ENCODE results near the gene IFNA5. TPM values are rescaled to one million over a fixed set of nuclear protein-coding genes. Genes with fewer than 3 reads are reported as not detected.

The IFNA5 gene
- total and polyA plus RNA-seq, 2 experiments from 2014 or later: not detected

DNA sequence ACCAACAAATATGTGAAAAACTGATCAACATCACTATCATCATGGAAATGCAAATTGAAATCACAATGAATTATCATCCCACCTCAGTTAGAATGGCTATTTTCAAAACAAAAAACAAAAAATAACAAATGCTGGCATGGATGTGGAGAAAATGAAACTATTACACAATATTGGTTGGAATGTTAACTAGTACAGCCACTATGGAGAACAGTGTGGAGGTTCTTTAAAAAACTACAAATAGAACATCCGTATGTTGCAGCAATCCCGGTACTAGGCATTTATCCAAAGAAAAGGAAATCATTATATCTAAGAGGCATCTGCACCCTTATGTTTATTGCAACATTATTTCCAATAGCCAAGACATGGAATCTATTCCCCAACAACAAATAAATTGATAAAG lies 9.0 kb upstream of the IFNA5 start:
- TF ChIP-seq, protein P1, sequence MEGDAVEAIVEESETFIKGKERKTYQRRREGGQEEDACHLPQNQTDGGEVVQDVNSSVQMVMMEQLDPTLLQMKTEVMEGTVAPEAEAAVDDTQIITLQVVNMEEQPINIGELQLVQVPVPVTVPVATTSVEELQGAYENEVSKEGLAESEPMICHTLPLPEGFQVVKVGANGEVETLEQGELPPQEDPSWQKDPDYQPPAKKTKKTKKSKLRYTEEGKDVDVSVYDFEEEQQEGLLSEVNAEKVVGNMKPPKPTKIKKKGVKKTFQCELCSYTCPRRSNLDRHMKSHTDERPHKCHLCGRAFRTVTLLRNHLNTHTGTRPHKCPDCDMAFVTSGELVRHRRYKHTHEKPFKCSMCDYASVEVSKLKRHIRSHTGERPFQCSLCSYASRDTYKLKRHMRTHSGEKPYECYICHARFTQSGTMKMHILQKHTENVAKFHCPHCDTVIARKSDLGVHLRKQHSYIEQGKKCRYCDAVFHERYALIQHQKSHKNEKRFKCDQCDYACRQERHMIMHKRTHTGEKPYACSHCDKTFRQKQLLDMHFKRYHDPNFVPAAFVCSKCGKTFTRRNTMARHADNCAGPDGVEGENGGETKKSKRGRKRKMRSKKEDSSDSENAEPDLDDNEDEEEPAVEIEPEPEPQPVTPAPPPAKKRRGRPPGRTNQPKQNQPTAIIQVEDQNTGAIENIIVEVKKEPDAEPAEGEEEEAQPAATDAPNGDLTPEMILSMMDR (IDR thresholded peaks at IDR 0.05; ENCODE audit: low read depth, low read length): no peak
- Histone ChIP-seq H3K36me3 (no peaks in the 10 kb centered on the region), H3K4me1 (ENCODE audit: low read depth) (no peaks in the 10 kb centered on the region), H3K4me3 (no peak overlapping the region), H3K27ac (no peak overlapping the region), H3K27me3 (peaks cover 5% of the 10 kb centered on the region), H3K9me3 (ENCODE audit: low read depth) (no peaks in the 10 kb centered on the region)
- DNase-seq (ENCODE audit: low read depth in 1 of 2, low spot score in 1 of 2): no peak

DNA sequence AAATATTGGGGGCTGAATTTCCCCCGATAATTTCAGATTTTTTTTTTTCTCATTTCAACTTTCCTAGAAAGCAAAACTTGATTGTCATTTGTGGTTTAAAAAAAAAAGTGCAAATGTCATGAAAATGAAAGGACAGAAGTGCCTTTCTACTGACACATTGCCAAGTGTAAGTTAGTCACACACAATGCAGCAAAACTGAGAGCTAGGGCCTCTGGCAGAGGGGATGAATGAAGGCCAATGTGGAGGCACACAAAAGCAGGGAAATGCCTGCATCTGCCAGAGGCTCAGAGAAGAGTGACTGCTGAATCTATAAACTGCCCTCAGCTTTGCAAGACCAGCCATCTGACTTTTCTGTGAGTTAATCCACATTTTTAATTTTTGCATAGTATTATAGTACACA lies 6.8 kb upstream of the IFNA5 start:
- TF ChIP-seq, protein P1 (IDR thresholded peaks at IDR 0.05; ENCODE audit: low read depth, low read length): no peak
- DNase-seq (ENCODE audit: low read depth in 1 of 2, low spot score in 1 of 2): no peak
- H3K4me1 ChIP-seq (ENCODE audit: low read depth): no peaks in the 10 kb centered on the region
- no peak overlapping the region for H3K4me3 ChIP-seq
- H3K36me3 ChIP-seq: no peaks in the 10 kb centered on the region
- no peak overlapping the region for H3K27ac ChIP-seq
- no peaks in the 10 kb centered on the region for H3K27me3 ChIP-seq
- no peaks in the 10 kb centered on the region for H3K9me3 ChIP-seq (ENCODE audit: low read depth)

DNA sequence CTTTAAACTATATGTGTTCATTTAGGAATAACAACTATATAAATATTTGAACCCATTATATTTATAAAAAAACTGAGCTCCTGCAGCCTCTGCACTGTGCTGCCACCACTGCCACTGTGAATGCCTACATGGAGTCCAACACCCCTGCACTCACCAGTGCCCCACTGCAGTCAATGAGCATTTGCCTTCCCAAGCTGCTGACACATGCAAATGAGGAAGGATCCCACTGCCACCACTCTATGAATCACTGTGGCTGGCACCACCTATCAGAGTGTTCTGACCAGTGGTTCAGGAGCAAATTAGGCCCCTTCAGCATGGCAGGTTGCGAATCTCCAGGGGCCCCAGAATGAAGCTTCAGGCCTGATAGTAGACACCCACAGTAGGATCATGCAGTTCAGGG lies 9.1 kb downstream of the IFNA5 start:
- Histone ChIP-seq H3K27ac (no peak overlapping the region), H3K36me3 (no peaks in the 10 kb centered on the region)
- TF ChIP-seq, protein P1 (IDR thresholded peaks at IDR 0.05; ENCODE audit: low read depth, low read length): no peak

DNA sequence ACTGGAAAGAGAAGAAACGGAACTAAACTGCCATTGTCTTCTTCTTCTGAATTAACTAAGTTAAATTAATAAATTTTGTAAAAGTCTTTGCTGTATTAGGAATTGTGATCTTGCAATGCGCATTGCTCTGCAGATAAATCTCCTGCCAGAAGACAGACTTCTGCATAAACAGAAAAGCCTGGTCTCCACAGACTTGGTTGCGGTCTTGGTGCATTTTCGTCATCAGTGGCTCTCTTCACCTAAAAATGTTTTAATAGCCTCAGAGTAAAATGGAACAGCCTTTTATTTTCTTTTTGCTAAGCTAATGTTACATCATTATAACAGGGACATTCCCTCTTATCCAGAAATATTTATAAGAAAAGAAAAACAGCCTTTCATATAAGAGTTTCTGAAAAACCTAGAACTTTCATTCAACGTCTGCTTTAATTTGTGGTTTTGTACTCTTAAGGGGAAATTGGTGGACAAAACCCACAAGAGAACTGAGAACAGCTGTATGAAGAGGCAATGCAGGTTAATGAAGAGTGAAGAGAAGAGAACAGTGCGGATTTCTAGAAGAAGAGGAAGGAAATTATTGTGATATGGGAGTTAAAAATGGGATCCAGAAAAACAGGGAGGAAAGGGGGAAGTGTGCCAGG lies 10.1 kb downstream of the IFNA5 start:
- Histone ChIP-seq H3K4me1 (ENCODE audit: low read depth) (no peaks in the 10 kb centered on the region), H3K9me3 (ENCODE audit: low read depth) (no peaks in the 10 kb centered on the region), H3K36me3 (no peaks in the 10 kb centered on the region), H3K27me3 (peaks cover 21% of the 10 kb centered on the region), H3K4me3 (no peak overlapping the region), H3K27ac (no peak overlapping the region)
- no peak for DNase-seq (ENCODE audit: low read depth in 1 of 2, low spot score in 1 of 2)
- TF ChIP-seq, protein P1 (IDR thresholded peaks at IDR 0.05; ENCODE audit: low read depth, low read length): no peak

More for the DNA sequence above, 9.1 kb downstream of the IFNA5 start:
- Histone ChIP-seq H3K9me3 (ENCODE audit: low read depth) (no peaks in the 10 kb centered on the region), H3K4me3 (no peak overlapping the region), H3K27me3 (peaks cover 27% of the 10 kb centered on the region), H3K4me1 (ENCODE audit: low read depth) (no peaks in the 10 kb centered on the region)
- no peak for DNase-seq (ENCODE audit: low read depth in 1 of 2, low spot score in 1 of 2)

DNA sequence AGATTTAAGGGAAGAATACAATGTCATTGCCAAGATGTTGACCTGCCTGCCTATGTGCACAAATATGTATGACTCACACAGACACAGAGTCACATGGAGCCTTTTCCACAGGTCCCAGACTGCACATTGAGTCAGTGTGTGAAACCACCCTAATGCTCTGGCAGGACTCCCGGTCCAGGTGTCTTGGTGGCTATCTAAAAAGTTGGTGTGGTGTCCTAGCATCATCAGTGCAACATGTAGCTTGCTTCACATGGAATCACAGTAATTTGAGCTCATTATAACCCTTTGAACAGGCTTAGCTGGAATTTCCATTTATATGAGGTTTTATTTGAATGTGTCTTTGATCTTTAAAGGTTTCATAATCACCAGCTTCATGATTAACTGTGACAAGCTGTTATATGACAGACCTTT lies 10.7 kb downstream of the IFNA5 start:
- Histone ChIP-seq H3K9me3 (ENCODE audit: low read depth) (no peaks in the 10 kb centered on the region), H3K4me1 (ENCODE audit: low read depth) (no peaks in the 10 kb centered on the region), H3K36me3 (no peaks in the 10 kb centered on the region), H3K27me3 (peaks cover 21% of the 10 kb centered on the region), H3K4me3 (no peak overlapping the region), H3K27ac (no peak overlapping the region)
- DNase-seq (ENCODE audit: low read depth in 1 of 2, low spot score in 1 of 2): no peak
- TF ChIP-seq, protein P1 (IDR thresholded peaks at IDR 0.05; ENCODE audit: low read depth, low read length): no peak

Measured in cardiac muscle cell (in vitro differentiated cells and primary cell).